Measurements from ENCODE around the gene LHPP.
A peak's percentile ranks its signal among the peaks of the same experiment; 100 is the strongest.

LHPP gene

DNA sequence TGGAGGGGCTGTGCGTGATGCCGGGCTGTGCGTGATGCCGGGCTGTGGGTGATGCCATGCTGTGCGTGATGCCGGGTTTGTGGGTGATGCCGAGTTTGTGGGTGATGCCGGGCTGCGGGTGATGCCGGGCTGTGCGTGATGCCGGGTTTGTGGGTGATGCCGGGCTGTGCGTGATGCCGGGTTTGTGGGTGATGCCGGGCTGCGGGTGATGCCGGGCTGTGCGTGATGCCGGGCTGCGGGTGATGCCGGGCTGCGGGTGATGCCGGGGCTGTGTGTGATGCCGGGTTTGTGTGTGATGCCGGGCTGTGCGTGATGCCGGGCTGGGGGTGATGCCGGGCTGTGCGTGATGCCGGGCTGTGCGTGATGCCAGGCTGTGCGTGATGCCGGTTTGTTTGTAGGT, 153.6 kb downstream of the LHPP start:
- H3K4me1 Mint-ChIP-seq, result peaks cover 7% of the 10 kb centered on the region
- H3K9me3 Mint-ChIP-seq, result no peaks in the 10 kb centered on the region
- H3K27ac Mint-ChIP-seq, result no peak overlapping the region
- no peaks in the 10 kb centered on the region for H3K27me3 Mint-ChIP-seq (ENCODE audit: low read depth)
- no peak overlapping the region for H3K4me3 Mint-ChIP-seq
- peaks cover 3% of the 10 kb centered on the region for H3K36me3 Mint-ChIP-seq (ENCODE audit: low read depth)
- TF ChIP-seq, protein P1, sequence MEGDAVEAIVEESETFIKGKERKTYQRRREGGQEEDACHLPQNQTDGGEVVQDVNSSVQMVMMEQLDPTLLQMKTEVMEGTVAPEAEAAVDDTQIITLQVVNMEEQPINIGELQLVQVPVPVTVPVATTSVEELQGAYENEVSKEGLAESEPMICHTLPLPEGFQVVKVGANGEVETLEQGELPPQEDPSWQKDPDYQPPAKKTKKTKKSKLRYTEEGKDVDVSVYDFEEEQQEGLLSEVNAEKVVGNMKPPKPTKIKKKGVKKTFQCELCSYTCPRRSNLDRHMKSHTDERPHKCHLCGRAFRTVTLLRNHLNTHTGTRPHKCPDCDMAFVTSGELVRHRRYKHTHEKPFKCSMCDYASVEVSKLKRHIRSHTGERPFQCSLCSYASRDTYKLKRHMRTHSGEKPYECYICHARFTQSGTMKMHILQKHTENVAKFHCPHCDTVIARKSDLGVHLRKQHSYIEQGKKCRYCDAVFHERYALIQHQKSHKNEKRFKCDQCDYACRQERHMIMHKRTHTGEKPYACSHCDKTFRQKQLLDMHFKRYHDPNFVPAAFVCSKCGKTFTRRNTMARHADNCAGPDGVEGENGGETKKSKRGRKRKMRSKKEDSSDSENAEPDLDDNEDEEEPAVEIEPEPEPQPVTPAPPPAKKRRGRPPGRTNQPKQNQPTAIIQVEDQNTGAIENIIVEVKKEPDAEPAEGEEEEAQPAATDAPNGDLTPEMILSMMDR (IDR thresholded peaks at IDR 0.05; ENCODE audit: unreplicated experiment in 3 of 3), result no peak

DNA sequence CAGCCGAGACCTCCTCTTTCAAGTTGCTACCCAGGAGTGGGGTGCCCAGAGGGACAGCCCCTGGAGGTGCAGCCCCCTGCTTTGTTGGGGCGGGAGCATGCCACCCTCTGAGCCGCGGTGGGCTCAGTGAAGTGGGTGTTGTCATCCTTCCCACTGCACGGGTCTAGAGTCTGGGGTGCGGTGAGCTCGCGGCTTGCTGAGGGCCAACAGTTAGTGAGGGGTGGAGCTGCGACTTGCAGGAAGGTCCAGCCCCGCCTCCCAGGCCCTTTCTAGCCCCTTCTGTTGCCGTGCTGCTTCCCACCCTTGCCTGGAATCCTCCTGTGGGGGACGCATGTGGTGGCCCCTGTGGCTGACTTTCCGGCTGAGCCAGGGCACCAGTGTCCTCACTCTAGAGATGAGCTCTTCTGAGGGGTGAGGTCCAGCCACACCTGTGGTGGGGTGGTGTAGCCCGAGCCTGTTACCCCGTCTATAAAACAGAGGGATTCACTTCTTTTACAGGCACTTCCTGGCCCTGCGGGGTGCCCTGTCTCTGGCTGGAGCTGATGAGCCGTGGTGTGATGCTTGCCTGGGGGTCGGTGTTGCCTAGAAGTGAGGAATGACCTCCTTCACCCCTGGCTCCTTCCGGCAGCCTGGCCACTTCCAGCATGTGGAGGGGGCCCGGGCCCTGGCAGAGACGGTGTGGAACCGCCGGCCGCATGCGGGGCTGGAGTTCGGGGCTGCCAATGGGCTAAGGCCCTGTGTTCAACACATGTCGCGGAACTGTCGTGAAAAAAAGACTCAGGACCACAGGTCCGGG, 154.6 kb downstream of the LHPP start:
- Mint-ChIP-seq H3K4me1 (peaks cover 7% of the 10 kb centered on the region), H3K4me3 (no peak overlapping the region), H3K27ac (no peak overlapping the region), H3K27me3 (ENCODE audit: low read depth) (no peaks in the 10 kb centered on the region), H3K36me3 (ENCODE audit: low read depth) (peaks cover 3% of the 10 kb centered on the region), H3K9me3 (no peaks in the 10 kb centered on the region)
- TF ChIP-seq, protein P1 (IDR thresholded peaks at IDR 0.05; ENCODE audit: unreplicated experiment in 3 of 3), result no peak

DNA sequence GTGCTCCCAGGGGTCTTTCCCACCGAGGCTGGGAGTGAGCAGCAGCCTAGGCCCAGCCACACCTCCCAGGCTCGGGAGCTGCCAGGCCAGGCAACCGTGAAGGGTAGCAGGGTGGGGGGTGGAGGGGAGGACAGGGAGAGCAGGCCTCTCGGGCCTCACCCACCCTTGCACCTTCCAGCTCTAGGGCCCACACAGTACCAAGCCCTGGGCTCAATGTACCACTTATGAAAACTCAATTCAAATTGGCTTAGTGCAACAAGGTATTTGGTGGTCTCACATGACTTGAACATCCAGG, 155.2 kb downstream of the LHPP start:
- Mint-ChIP-seq H3K9me3 (no peaks in the 10 kb centered on the region), H3K27me3 (ENCODE audit: low read depth) (no peaks in the 10 kb centered on the region), H3K4me1 (peaks cover 12% of the 10 kb centered on the region), H3K36me3 (ENCODE audit: low read depth) (peaks cover 3% of the 10 kb centered on the region), H3K4me3 (no peak overlapping the region), H3K27ac (no peak overlapping the region)
- TF ChIP-seq, protein P1 (IDR thresholded peaks at IDR 0.05; ENCODE audit: unreplicated experiment in 3 of 3), result no peak

DNA sequence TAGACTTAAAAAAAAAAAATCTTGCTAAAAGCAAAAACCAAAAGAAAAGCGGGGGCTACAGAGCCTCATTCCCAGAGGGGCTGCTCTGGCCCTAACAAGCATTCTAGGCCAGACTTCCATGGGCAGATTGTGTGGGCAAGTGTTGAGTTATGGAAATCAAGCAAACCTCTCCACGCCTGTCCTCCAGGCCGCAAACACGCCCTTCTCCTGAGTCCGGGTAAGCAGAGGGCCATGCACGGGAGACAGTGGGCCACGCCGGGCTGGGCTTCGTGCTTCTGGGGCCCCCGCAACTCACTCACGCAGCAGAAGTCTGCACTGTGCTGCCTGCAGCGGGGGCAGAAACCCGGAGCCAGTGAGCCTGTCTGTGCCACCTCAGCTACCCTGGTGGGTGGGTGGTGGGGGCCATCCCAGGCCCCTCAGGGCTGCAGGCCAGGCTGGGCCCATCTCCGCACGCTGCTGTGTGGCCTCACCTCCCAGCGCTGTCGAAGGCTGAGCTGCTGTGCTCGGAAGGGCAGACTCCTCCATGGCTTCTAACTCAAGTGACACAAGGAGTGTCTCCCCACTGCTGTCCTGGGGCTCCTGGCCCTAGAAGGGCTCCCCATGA, 156.9 kb downstream of the LHPP start:
- H3K9me3 Mint-ChIP-seq, result no peaks in the 10 kb centered on the region
- H3K27ac Mint-ChIP-seq, result no peak overlapping the region
- TF ChIP-seq, protein P1 (IDR thresholded peaks at IDR 0.05; ENCODE audit: unreplicated experiment in 3 of 3), result no peak
- no peaks in the 10 kb centered on the region for H3K27me3 Mint-ChIP-seq (ENCODE audit: low read depth)
- H3K4me1 Mint-ChIP-seq, result peaks cover 14% of the 10 kb centered on the region
- peaks cover 3% of the 10 kb centered on the region for H3K36me3 Mint-ChIP-seq (ENCODE audit: low read depth)
- no peak overlapping the region for H3K4me3 Mint-ChIP-seq

DNA sequence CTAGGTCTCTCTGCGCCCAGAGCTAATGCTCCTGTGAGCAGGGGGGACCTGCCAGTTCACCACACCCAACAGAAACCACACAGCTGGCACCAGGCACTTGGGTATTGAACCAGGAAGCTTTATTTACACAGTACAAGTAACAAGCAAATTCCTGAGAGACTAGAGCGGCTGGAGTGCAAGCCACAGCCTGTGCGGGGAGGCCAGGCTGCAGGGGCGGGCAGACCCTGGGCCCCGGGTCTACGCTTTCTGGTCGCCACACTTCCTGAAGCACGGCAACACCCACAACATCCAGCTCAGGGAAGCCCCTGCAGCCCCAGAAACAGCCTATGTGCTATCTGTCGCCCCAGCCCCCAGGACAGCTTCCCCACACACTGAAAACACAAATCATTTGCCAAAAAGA, 157.6 kb downstream of the LHPP start:
- TF ChIP-seq, protein P1 (IDR thresholded peaks at IDR 0.05; ENCODE audit: unreplicated experiment in 3 of 3), result no peak
- Mint-ChIP-seq H3K36me3 (ENCODE audit: low read depth) (peaks cover 3% of the 10 kb centered on the region), H3K27ac (peak overlapping the region in 1 of 3 experiments; percentile 78), H3K4me1 (peaks cover 20% of the 10 kb centered on the region), H3K9me3 (no peaks in the 10 kb centered on the region), H3K27me3 (ENCODE audit: low read depth) (no peaks in the 10 kb centered on the region), H3K4me3 (no peak overlapping the region)
